Vagina (tissue), 2 donors: ENCODE measurements around the gene LRRN1. TPM values are rescaled to one million over a fixed set of nuclear protein-coding genes. Genes with fewer than 3 reads are reported as not detected.

Experiments
- DNase-seq, 2 donors: peaks; one replicate each; pipeline ENCODE4 v3.0.0-alpha.2; 2017; ENCODE audit errors: extremely low spot score in 2 of 2
- H3K27ac ChIP-seq: fragments of 200-600 bp; sonication (generic); one replicate; pipeline ENCODE4 v1.5.1; 2019
- H3K27me3 ChIP-seq: fragments of 200-600 bp; sonication (generic); one replicate; pipeline ENCODE4 v1.5.1; 2019
- H3K36me3 ChIP-seq, 2 donors: fragments of 200-600 bp; sonication (generic); one replicate each; pipeline ENCODE4 v1.5.1; 2017 to 2019
- H3K4me1 ChIP-seq: fragments of 200-600 bp; sonication (generic); one replicate; pipeline ENCODE4 v1.5.1; 2019
- H3K4me3 ChIP-seq, 2 donors: fragments of 200-600 bp; sonication (generic); 1 replicate in 1 of 2; 2 replicates in 1 of 2; pipeline ENCODE4 v1.5.1; 2016 to 2019
- H3K9me3 ChIP-seq: fragments of 200-600 bp; sonication (generic); one replicate; pipeline ENCODE4 v1.5.1; 2019
- CTCF ChIP-seq, 3 experiments: fragments of 450-650 bp in 2 of 3; fragments of 200-600 bp in 1 of 3; sonication (generic) in 1 of 3; IDR thresholded peaks; one replicate each; pipeline ENCODE4 v1.5.1; 2017 to 2019; ENCODE audit warnings: antibody characterized with exemption in 3 of 3, mild to moderate bottlenecking in 2 of 3, moderate library complexity in 2 of 3
- POLR2A ChIP-seq, 2 donors: fragments of 450-650 bp; IDR thresholded peaks; one replicate each; pipeline ENCODE4 v1.6.1; 2017; ENCODE audit warnings: antibody characterized with exemption in 2 of 2, mild to moderate bottlenecking in 2 of 2, moderate library complexity in 2 of 2
- POLR2AphosphoS5 ChIP-seq, 2 donors: sonication (generic); formaldehyde crosslinking; IDR thresholded peaks; one replicate each; pipeline ENCODE4 v1.9.0; 2017; ENCODE audit warnings: antibody characterized with exemption in 2 of 2, mild to moderate bottlenecking in 2 of 2, low read depth in 1 of 2; ENCODE audit not compliant: insufficient read depth in 1 of 2
- intact Hi-C: fragments of 100-400 bp; cut with DNase I; formaldehyde crosslinking; loops from one replicate; pipeline ENCODE4 v1.15.1; 2023
- total RNA-seq: library from RNA; depleted of rRNA; stranded (reverse); fragments of >200 nt; gene quantifications from one replicate; pipeline ENCODE4 v1.2.3, GENCODE V29; 2016

LRRN1 gene
- total RNA-seq, 1 donor from 2014 or later, result 1.7 TPM

DNA sequence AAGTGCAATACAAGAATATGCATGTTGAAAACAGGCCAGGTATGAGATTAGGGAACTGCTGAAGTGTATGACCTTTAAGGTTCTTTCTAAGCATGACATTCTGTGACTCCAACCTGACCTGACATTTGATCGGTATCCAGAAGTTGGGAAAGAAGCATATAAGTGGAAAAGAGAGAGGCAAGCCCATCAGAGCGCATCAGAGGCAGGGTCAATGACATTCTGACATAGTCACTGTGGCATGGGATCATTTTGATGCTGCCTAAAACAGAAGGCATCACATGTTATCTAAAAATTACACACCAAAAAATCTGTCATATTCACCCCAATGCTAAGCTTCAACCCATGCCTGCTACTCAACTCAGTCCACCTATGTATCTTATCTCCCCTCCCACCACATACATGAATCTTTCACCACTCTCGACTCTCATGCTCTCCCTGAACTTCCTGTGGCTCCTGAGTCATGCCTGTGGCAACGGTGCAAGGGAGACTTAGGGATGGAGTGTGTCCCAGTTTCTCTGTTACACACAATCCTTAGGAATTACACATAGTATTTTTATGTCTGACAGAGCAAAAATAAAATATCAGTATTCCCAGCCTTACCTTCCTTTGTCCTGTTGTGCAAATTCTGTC lies 20.5 kb upstream of the LRRN1 start:
- no peak for TF ChIP-seq POLR2A (IDR thresholded peaks at IDR 0.05)
- TF ChIP-seq POLR2AphosphoS5 (IDR thresholded peaks at IDR 0.05; ENCODE audit: insufficient read depth in 1 of 2, low read depth in 1 of 2), result no peak
- TF ChIP-seq CTCF (IDR thresholded peaks at IDR 0.05), result no peak

GRCh38 chr3:3782457-3782856 lies 16.8 kb upstream of the LRRN1 start:
- H3K36me3 ChIP-seq, result no peaks in the 10 kb centered on the region
- H3K9me3 ChIP-seq, result no peaks in the 10 kb centered on the region
- intact Hi-C loops, result no loop called here
- H3K4me3 ChIP-seq, result no peak overlapping the region
- no peak for DNase-seq
- TF ChIP-seq POLR2A (IDR thresholded peaks at IDR 0.05) (no peak), CTCF (IDR thresholded peaks at IDR 0.05) (no peak), POLR2AphosphoS5 (IDR thresholded peaks at IDR 0.05; ENCODE audit: insufficient read depth in 1 of 2, low read depth in 1 of 2) (no peak)
- H3K4me1 ChIP-seq, result no peaks in the 10 kb centered on the region
- no peak overlapping the region for H3K27ac ChIP-seq
- no peaks in the 10 kb centered on the region for H3K27me3 ChIP-seq

More for the DNA sequence above, 20.5 kb upstream of the LRRN1 start:
- Histone ChIP-seq H3K4me1 (no peaks in the 10 kb centered on the region), H3K9me3 (no peaks in the 10 kb centered on the region), H3K27me3 (no peaks in the 10 kb centered on the region), H3K36me3 (no peaks in the 10 kb centered on the region), H3K27ac (no peak overlapping the region), H3K4me3 (no peak overlapping the region)
- DNase-seq, result no peak
- intact Hi-C loops, result no loop called here

GRCh38 chr3:3783210-3783609 lies 16.0 kb upstream of the LRRN1 start:
- intact Hi-C loops, result no loop called here

GRCh38 chr3:3783696-3784095 lies 15.5 kb upstream of the LRRN1 start:
- no peaks in the 10 kb centered on the region for H3K9me3 ChIP-seq
- no peaks in the 10 kb centered on the region for H3K4me1 ChIP-seq
- H3K27ac ChIP-seq, result no peak overlapping the region
- no peak overlapping the region for H3K4me3 ChIP-seq
- H3K27me3 ChIP-seq, result no peaks in the 10 kb centered on the region
- no peak for DNase-seq
- intact Hi-C loops, result no loop called here
- no peaks in the 10 kb centered on the region for H3K36me3 ChIP-seq
- TF ChIP-seq POLR2AphosphoS5 (IDR thresholded peaks at IDR 0.05; ENCODE audit: insufficient read depth in 1 of 2, low read depth in 1 of 2) (no peak), POLR2A (IDR thresholded peaks at IDR 0.05) (no peak), CTCF (IDR thresholded peaks at IDR 0.05) (no peak)

More at GRCh38 chr3:3783210-3783609, 16.0 kb upstream of the LRRN1 start:
- H3K9me3 ChIP-seq, result no peaks in the 10 kb centered on the region
- H3K36me3 ChIP-seq, result no peaks in the 10 kb centered on the region
- DNase-seq, result no peak
- H3K27me3 ChIP-seq, result no peaks in the 10 kb centered on the region
- H3K4me3 ChIP-seq, result no peak overlapping the region
- H3K4me1 ChIP-seq, result no peaks in the 10 kb centered on the region
- no peak overlapping the region for H3K27ac ChIP-seq
- TF ChIP-seq POLR2AphosphoS5 (IDR thresholded peaks at IDR 0.05; ENCODE audit: insufficient read depth in 1 of 2, low read depth in 1 of 2) (no peak), CTCF (IDR thresholded peaks at IDR 0.05) (no peak), POLR2A (IDR thresholded peaks at IDR 0.05) (no peak)

- DNase-seq, result no peak
- H3K9me3 ChIP-seq, result no peaks in the 10 kb centered on the region
- H3K36me3 ChIP-seq, result no peaks in the 10 kb centered on the region
- intact Hi-C loops, result no loop called here
- H3K4me3 ChIP-seq, result no peak overlapping the region
- no peak for TF ChIP-seq POLR2AphosphoS5 (IDR thresholded peaks at IDR 0.05; ENCODE audit: insufficient read depth in 1 of 2, low read depth in 1 of 2)
- TF ChIP-seq CTCF (IDR thresholded peaks at IDR 0.05), result no peak
- TF ChIP-seq POLR2A (IDR thresholded peaks at IDR 0.05), result no peak
- H3K27me3 ChIP-seq, result no peaks in the 10 kb centered on the region
- no peaks in the 10 kb centered on the region for H3K4me1 ChIP-seq
- no peak overlapping the region for H3K27ac ChIP-seq
These were observed 6.8 kb upstream of the LRRN1 start for GRCh38 chr3:3792391-3792790.
